ENCODE results near the gene POU3F2. TPM values are rescaled to one million over a fixed set of nuclear protein-coding genes. Genes with fewer than 3 reads are reported as not detected.
A peak's percentile ranks its signal among the peaks of the same experiment; 100 is the strongest.

POU3F2 gene
- polyA plus RNA-seq, 3 donors = not detected

- Histone ChIP-seq H3K27ac (ENCODE audit: low read depth in 1 of 2, low read length in 2 of 2) (no peak overlapping the region), H3K9me3 (replicated peaks in 1 of 2; ENCODE audit: control insufficient read depth in 1 of 2, insufficient read depth in 1 of 2, low read length in 2 of 2) (peaks cover 3 to 38% of the 10 kb centered on the region in 2 donors), H3K27me3 (ENCODE audit: control insufficient read depth in 2 of 2, insufficient read depth in 2 of 2, low read length in 2 of 2) (peaks cover 98 to 99% of the 10 kb centered on the region in 2 donors), H3K4me3 (replicated peaks in 1 of 3; ENCODE audit: low read depth in 2 of 3, low read length in 3 of 3) (no peak overlapping the region), H3K9ac (ENCODE audit: insufficient read depth, low read length, poor library complexity, severe bottlenecking) (no peak overlapping the region), H4K20me1 (ENCODE audit: insufficient read depth, low read length) (no peaks in the 10 kb centered on the region), H3K36me3 (replicated peaks in 1 of 2; ENCODE audit: control insufficient read depth in 1 of 2, insufficient read depth in 2 of 2, low read length in 2 of 2) (no peaks in the 10 kb centered on the region), H3K4me1 (ENCODE audit: control insufficient read depth in 1 of 2, insufficient read depth in 2 of 2, low read length in 2 of 2) (peaks cover 3 to 8% of the 10 kb centered on the region in 2 donors), H2AFZ (ENCODE audit: insufficient read depth, low read depth, low read length, poor library complexity, severe bottlenecking) (no peak overlapping the region), H3K4me2 (replicated peaks; ENCODE audit: extremely low read depth, low read length, poor library complexity, severe bottlenecking) (no peak overlapping the region), H3K79me2 (ENCODE audit: insufficient read depth, low read length) (no peaks in the 10 kb centered on the region)
- Mint-ChIP-seq H3K36me3 (peaks cover 0 to 15% of the 10 kb centered on the region in 2 donors), H3K9me3 (peaks cover 0 to 23% (median 12%) of the 10 kb centered on the region in 7 donors), H3K27me3 (ENCODE audit: low read depth in 3 of 3) (peaks cover 94 to 97% (median 94%) of the 10 kb centered on the region in 3 donors), H3K4me3 (peak overlapping the region in 1 of 2 donors; percentile 72), H3K27ac (no peak overlapping the region), H3K4me1 (peaks cover 20% of the 10 kb centered on the region)
- no peak for DNase-seq
- intact Hi-C loops (cut with micrococcal nuclease) = no loop called here
- TF ChIP-seq CTCF (IDR thresholded peaks at IDR 0.05) = no peak
Observed at GRCh38 chr6:98840996-98841513, 6.7 kb downstream of the POU3F2 start.

- WGBS (ENCODE audit: insufficient coverage) = no CpG with 5 or more reads among the region's 9 CpGs
- H2AFZ ChIP-seq (ENCODE audit: insufficient read depth, low read depth, low read length, poor library complexity, severe bottlenecking) = no peak overlapping the region
- H3K36me3 ChIP-seq (replicated peaks in 1 of 2; ENCODE audit: control insufficient read depth in 1 of 2, insufficient read depth in 2 of 2, low read length in 2 of 2) = no peaks in the 10 kb centered on the region
- no peak overlapping the region for H3K9ac ChIP-seq (ENCODE audit: insufficient read depth, low read length, poor library complexity, severe bottlenecking)
- no peak overlapping the region for H3K4me3 ChIP-seq (replicated peaks in 1 of 3; ENCODE audit: low read depth in 2 of 3, low read length in 3 of 3)
- no peak overlapping the region for H3K4me2 ChIP-seq (replicated peaks; ENCODE audit: extremely low read depth, low read length, poor library complexity, severe bottlenecking)
- no peak for DNase-seq
- H3K4me1 Mint-ChIP-seq = peaks cover 15% of the 10 kb centered on the region
- peaks cover 0 to 19% (median 12%) of the 10 kb centered on the region in 7 donors for H3K9me3 Mint-ChIP-seq
- H3K27ac Mint-ChIP-seq = no peak overlapping the region
- no peaks in the 10 kb centered on the region for H4K20me1 ChIP-seq (ENCODE audit: insufficient read depth, low read length)
- no peak overlapping the region for H3K27ac ChIP-seq (ENCODE audit: low read depth in 1 of 2, low read length in 2 of 2)
- peak overlapping the region in 1 of 2 donors; percentile 76 for H3K4me3 Mint-ChIP-seq
- H3K36me3 Mint-ChIP-seq = peaks cover 0 to 13% of the 10 kb centered on the region in 2 donors
- peaks cover 3 to 8% of the 10 kb centered on the region in 2 donors for H3K4me1 ChIP-seq (ENCODE audit: control insufficient read depth in 1 of 2, insufficient read depth in 2 of 2, low read length in 2 of 2)
- no peak for TF ChIP-seq CTCF (IDR thresholded peaks at IDR 0.05)
- intact Hi-C loops (cut with micrococcal nuclease) = no loop called here
- peaks cover 2 to 30% of the 10 kb centered on the region in 2 donors for H3K9me3 ChIP-seq (replicated peaks in 1 of 2; ENCODE audit: control insufficient read depth in 1 of 2, insufficient read depth in 1 of 2, low read length in 2 of 2)
- no peaks in the 10 kb centered on the region for H3K79me2 ChIP-seq (ENCODE audit: insufficient read depth, low read length)
- peaks cover 98 to 99% of the 10 kb centered on the region in 2 donors for H3K27me3 ChIP-seq (ENCODE audit: control insufficient read depth in 2 of 2, insufficient read depth in 2 of 2, low read length in 2 of 2)
- H3K27me3 Mint-ChIP-seq (ENCODE audit: low read depth in 3 of 3) = peaks cover 94 to 97% (median 94%) of the 10 kb centered on the region in 3 donors
Observed at GRCh38 chr6:98841621-98842341, 7.4 kb downstream of the POU3F2 start.

All from CD14-positive monocyte (primary cell).